NK-92 (cell line): ENCODE measurements around the gene IL4R.
"Not testable (repeated sequence)": the region's sequence is repeated elsewhere in the genome, so short reads cannot be mapped to it uniquely, and the experiment has no call there.

Experiments
- DNase-seq: peaks from one replicate; lab custom pipeline; 2025; ENCODE audit not compliant: unreplicated experiment; lab: John Stamatoyannopoulos, UW

Gene IL4R

GRCh38 chr16:27287887-27288286 is 25.9 kb upstream of the IL4R start:
- DNase-seq = no peak

GRCh38 chr16:27288313-27288712 is 25.5 kb upstream of the IL4R start:
- DNase-seq = not testable (repeated sequence)

GRCh38 chr16:27289669-27290068 is 24.1 kb upstream of the IL4R start:
- DNase-seq = no peak

GRCh38 chr16:27290562-27290961 is 23.2 kb upstream of the IL4R start:
- DNase-seq = no peak

- no peak for DNase-seq
Observed at GRCh38 chr16:27291106-27291505, 22.7 kb upstream of the IL4R start.

- DNase-seq = no peak
Observed at GRCh38 chr16:27291722-27292240, 22.0 kb upstream of the IL4R start.

- DNase-seq = no peak
Observed at GRCh38 chr16:27293343-27293742, 20.4 kb upstream of the IL4R start.

GRCh38 chr16:27298132-27298531 is 15.6 kb upstream of the IL4R start:
- DNase-seq = no peak

- no peak for DNase-seq
Observed at GRCh38 chr16:27301236-27301861, 12.4 kb upstream of the IL4R start.

GRCh38 chr16:27302126-27302525 is 11.6 kb upstream of the IL4R start:
- no peak for DNase-seq

GRCh38 chr16:27303256-27304100 is 10.3 kb upstream of the IL4R start:
- no peak for DNase-seq

- DNase-seq = no peak
Observed at GRCh38 chr16:27304102-27304501, 9.7 kb upstream of the IL4R start.

- no peak for DNase-seq
Observed at GRCh38 chr16:27304881-27305745, 8.7 kb upstream of the IL4R start.

- DNase-seq = no peak
Observed at GRCh38 chr16:27305839-27306442, 7.8 kb upstream of the IL4R start.

- no peak for DNase-seq
Observed at GRCh38 chr16:27308792-27309191, 5.0 kb upstream of the IL4R start.

GRCh38 chr16:27310576-27311447 is 3.0 kb upstream of the IL4R start:
- DNase-seq = no peak

GRCh38 chr16:27311448-27311830 is 2.3 kb upstream of the IL4R start:
- DNase-seq = no peak

GRCh38 chr16:27311897-27312303 is 1.9 kb upstream of the IL4R start:
- DNase-seq = no peak

- no peak for DNase-seq
Observed at GRCh38 chr16:27312580-27313421, 973 bp upstream of the IL4R start.
